ENCODE results near the gene ZBTB5.

DNA sequence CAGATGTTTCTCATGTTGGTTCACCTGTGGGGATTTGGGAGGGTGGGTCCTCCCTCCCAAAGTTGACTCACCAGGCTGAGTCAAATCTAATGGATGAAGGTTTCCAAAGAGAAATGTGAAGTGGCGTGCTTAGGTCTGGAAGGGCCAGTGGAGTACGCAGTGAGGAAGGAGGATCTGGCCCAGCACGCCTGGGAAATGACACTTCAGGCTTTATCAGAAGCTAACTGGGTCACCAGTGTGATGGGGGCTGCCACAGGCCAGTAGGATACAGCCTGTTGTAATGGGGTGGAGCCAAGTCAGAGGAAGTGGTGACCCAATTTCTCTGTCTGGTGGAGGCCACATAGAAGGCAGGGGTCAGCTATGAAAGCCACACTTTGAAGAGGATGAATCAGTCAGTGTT lies 38.5 kb upstream of the ZBTB5 start:
- TF ChIP-seq CTCF (IDR thresholded peaks at IDR 0.05 in 4 of 5, conservative IDR thresholded peaks at IDR 0.05 in 1 of 5) = no peak
- no peak for TF ChIP-seq POLR2A (IDR thresholded peaks at IDR 0.05)

All from gastrocnemius medialis (tissue), 4 donors.